Suprapubic skin (tissue), 4 donors: Measurements from ENCODE around the gene COL26A1.

Experiments used
- CTCF ChIP-seq, 2 donors: fragments of 200-600 bp in 1 of 2; fragments of 450-650 bp in 1 of 2; sonication (generic) in 1 of 2; IDR thresholded peaks; one replicate each; pipeline ENCODE4 v1.5.1; 2016 to 2019; ENCODE audit warnings: antibody characterized with exemption in 2 of 2, mild to moderate bottlenecking in 1 of 2, moderate library complexity in 1 of 2
- POLR2A ChIP-seq, 2 donors: fragments of 450-650 bp; IDR thresholded peaks; one replicate each; pipeline ENCODE4 v1.6.1; 2017; ENCODE audit warnings: antibody characterized with exemption in 2 of 2, mild to moderate bottlenecking in 2 of 2, moderate library complexity in 2 of 2
- POLR2AphosphoS5 ChIP-seq, 3 donors: sonication (generic); formaldehyde crosslinking; IDR thresholded peaks; one replicate each; pipeline ENCODE4 v1.6.1; 2017; ENCODE audit warnings: antibody characterized with exemption in 3 of 3

DNA sequence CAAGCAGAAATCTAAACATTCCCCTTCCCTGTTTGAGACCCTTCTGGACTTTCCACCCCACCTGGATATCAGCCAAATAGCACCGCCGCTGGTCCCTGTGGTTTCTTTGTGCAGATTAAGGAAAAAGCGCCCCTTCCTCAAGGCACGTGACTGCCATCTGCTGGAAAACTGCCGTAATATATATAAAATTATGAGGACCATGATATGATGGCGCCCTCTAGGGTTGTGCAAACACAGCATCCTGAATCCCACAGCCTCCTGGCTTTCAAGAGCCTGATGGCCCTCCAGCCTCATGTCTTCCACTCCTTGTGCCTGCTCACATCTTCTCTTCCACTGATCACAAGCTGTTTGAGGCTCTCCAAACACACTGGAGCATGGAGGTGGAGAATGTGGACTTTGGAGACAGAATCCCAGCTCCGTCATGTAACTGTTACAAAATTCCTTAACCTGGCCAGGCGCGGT lies 145.1 kb downstream of the COL26A1 start:
- TF ChIP-seq CTCF (IDR thresholded peaks at IDR 0.05) (peak in 1 of 2 donors; percentile 15), POLR2A (IDR thresholded peaks at IDR 0.05) (no peak), POLR2AphosphoS5 (IDR thresholded peaks at IDR 0.05) (no peak)
